ENCODE measurements around the gene SLC22A23.

DNA sequence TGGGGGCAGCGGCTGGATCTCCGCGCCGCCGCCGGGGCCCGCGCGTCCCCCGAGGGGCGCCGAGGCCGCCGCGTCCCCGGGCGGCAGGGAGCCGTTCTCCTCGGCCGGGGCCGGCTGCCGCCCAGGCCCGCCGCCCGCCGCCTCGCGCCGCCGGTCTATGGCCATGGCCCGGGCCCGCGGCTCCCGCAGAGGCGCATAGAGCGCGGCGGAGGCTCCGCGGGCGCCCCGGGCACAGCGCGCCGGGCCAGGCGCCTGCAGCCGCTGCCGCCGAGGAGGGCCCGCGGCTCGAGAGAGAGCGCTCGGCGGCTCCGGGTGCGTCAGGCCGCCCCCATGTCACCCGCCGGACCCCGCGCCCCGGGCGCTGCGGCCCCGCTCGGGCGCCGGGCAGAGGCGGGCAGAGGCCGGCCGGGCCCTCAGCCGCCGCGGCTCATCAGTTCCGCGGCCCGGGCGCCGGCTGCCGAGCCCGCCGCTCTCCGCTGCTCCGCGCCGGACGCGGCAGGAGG, 404 bp downstream of the SLC22A23 start:
- TF ChIP-seq, protein P1, sequence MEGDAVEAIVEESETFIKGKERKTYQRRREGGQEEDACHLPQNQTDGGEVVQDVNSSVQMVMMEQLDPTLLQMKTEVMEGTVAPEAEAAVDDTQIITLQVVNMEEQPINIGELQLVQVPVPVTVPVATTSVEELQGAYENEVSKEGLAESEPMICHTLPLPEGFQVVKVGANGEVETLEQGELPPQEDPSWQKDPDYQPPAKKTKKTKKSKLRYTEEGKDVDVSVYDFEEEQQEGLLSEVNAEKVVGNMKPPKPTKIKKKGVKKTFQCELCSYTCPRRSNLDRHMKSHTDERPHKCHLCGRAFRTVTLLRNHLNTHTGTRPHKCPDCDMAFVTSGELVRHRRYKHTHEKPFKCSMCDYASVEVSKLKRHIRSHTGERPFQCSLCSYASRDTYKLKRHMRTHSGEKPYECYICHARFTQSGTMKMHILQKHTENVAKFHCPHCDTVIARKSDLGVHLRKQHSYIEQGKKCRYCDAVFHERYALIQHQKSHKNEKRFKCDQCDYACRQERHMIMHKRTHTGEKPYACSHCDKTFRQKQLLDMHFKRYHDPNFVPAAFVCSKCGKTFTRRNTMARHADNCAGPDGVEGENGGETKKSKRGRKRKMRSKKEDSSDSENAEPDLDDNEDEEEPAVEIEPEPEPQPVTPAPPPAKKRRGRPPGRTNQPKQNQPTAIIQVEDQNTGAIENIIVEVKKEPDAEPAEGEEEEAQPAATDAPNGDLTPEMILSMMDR (IDR thresholded peaks at IDR 0.05; ENCODE audit: low read depth, low read length, poor library complexity, severe bottlenecking): no peak
- no peak for TF ChIP-seq EZH2phosphoT487 (IDR thresholded peaks at IDR 0.05; ENCODE audit: borderline replicate concordance, low read length)

Data from DOHH2 (cell line).